ENCODE results near the gene KCNAB1.
"Not testable (repeated sequence)": the region's sequence is repeated elsewhere in the genome, so short reads cannot be mapped to it uniquely, and the experiment has no call there.

DNA sequence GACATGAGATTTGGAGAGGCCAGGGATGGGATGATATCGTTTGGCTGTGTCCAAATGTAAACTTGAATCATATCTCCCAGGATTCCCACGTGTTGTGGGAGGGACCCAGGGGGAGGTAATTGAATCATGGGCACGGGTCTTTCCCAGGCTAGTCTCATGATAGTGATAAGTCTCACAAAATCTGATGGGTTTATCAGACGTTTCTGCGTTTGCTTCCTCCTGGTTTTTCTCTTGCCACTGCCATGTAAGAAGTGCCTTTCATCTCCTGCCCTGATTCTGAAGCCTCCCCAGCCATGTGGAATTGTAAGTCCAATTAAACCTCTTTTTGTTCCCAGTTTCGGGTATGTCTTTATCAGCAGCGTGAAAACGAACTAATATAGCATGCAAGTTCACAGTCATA lies 442.1 kb downstream of the KCNAB1 start:
- TF ChIP-seq, protein P1, sequence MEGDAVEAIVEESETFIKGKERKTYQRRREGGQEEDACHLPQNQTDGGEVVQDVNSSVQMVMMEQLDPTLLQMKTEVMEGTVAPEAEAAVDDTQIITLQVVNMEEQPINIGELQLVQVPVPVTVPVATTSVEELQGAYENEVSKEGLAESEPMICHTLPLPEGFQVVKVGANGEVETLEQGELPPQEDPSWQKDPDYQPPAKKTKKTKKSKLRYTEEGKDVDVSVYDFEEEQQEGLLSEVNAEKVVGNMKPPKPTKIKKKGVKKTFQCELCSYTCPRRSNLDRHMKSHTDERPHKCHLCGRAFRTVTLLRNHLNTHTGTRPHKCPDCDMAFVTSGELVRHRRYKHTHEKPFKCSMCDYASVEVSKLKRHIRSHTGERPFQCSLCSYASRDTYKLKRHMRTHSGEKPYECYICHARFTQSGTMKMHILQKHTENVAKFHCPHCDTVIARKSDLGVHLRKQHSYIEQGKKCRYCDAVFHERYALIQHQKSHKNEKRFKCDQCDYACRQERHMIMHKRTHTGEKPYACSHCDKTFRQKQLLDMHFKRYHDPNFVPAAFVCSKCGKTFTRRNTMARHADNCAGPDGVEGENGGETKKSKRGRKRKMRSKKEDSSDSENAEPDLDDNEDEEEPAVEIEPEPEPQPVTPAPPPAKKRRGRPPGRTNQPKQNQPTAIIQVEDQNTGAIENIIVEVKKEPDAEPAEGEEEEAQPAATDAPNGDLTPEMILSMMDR (IDR thresholded peaks at IDR 0.05) = not testable (repeated sequence)
- not testable (repeated sequence) for TF ChIP-seq POLR2AphosphoS5 (IDR thresholded peaks at IDR 0.05); POLR2A (IDR thresholded peaks at IDR 0.05); EP300 (IDR thresholded peaks at IDR 0.05; ENCODE audit: low read depth)

Measured in transverse colon (tissue), 4 donors.